Heart left ventricle (tissue), 13 donors: ENCODE results near the gene GALNTL6.

Source experiments
- POLR2A ChIP-seq, 2 donors: fragments of 450-650 bp; IDR thresholded peaks; one replicate each; pipeline ENCODE4 v1.6.1; 2017; ENCODE audit warnings: antibody characterized with exemption in 2 of 2, mild to moderate bottlenecking in 2 of 2, moderate library complexity in 2 of 2
- TF ChIP-seq, protein P1 (sequence below), 12 donors: fragments of 200-600 bp; sonication (generic) in 4 of 12; IDR thresholded peaks; one replicate each; pipeline versions ENCODE4 v1.5.0 to v1.8.0; 2018 to 2022; ENCODE audit warnings: antibody characterized with exemption in 12 of 12, mild to moderate bottlenecking in 5 of 12
- donor health status: ischemic (EF 13 %, LVEDD 7.1; RV severe dilation, severe dysfunction).
- donor health status: DM: no; HTN: yes; CAD: no.
- donor health status: DM: no; HTN: no; CAD: no.
- donor health status: ischemic (EF 25% LVEDD 6.9; RV normal size, moderate dysfunction).
- donor health status: ischemic (EF 25% LVEDD 5.7; RV mildly dilated, moderate dysfunction).
- donor health status: ischemic (EF 35%, LVEDD 5.7; RV mildly dilated, moderate dysfunction).
- donor health status: nonischemic (EF 11% LVEDD 7.7; RV severe dilation, severe dysfunction).
- donor health status: DM: yes; HTN: yes; CAD: no.
- donor health status: PGD.
- donor health status: ischemic (EF 29% LVEDD 5.4; RV normal size, mild dysfunction).
- donor health status: nonischemic (EF 23%, LVEDD 6.1; RV moderate dilation, normal function).

DNA sequence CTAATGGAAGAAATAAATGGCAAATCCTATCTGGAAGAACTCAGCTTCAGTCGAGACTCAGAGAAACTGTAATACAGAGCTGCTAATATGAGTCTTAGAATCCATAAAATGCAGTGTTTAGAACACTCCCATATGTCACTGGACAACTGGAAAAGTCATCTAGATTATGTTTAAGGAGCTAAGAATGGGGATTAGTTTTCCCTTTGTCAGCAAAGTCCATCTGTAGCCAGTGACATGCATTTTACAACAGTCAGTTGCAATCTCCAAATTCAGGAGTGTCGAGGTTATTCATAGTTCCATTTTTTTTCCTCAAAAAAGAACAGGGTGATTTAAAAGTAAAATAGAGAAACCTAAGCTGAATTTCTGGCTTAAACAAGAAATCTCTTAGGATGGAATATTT lies 838.8 kb downstream of the GALNTL6 start:
- TF ChIP-seq, protein P1, sequence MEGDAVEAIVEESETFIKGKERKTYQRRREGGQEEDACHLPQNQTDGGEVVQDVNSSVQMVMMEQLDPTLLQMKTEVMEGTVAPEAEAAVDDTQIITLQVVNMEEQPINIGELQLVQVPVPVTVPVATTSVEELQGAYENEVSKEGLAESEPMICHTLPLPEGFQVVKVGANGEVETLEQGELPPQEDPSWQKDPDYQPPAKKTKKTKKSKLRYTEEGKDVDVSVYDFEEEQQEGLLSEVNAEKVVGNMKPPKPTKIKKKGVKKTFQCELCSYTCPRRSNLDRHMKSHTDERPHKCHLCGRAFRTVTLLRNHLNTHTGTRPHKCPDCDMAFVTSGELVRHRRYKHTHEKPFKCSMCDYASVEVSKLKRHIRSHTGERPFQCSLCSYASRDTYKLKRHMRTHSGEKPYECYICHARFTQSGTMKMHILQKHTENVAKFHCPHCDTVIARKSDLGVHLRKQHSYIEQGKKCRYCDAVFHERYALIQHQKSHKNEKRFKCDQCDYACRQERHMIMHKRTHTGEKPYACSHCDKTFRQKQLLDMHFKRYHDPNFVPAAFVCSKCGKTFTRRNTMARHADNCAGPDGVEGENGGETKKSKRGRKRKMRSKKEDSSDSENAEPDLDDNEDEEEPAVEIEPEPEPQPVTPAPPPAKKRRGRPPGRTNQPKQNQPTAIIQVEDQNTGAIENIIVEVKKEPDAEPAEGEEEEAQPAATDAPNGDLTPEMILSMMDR (IDR thresholded peaks at IDR 0.05) = no peak
- TF ChIP-seq POLR2A (IDR thresholded peaks at IDR 0.05) = no peak
